A549 (cell line): Measurements from ENCODE around the gene MEG3. TPM values are rescaled to one million over a fixed set of nuclear protein-coding genes. Genes with fewer than 3 reads are reported as not detected.

Experiments used
- ATAC-seq, 2 experiments: fragments of 200-7000 bp in 1 of 2; fragments of >200 bp in 1 of 2; cut with Nextera tagmentation in 1 of 2; cut with Tn5 transposase in 1 of 2; 3 replicates each; pipeline versions ENCODE4 v1.8.0 to v1.9.1; 2018 to 2020; ENCODE audit warnings: mild to moderate bottlenecking in 1 of 2, moderate library complexity in 1 of 2
- CTCF ChIA-PET: fragments of 300-600 bp; sonication (Branson Sonifier 250); formaldehyde crosslinking; extraction: SDS; loops from one replicate; lab custom pipeline; 2021; ENCODE audit warnings: antibody characterized with exemption, inconsistent platforms; lab: Yijun Ruan, JAX
- POLR2A ChIA-PET: fragments of 350-600 bp; formaldehyde crosslinking; extraction: SDS; loops from one replicate; lab custom pipeline; 2021; ENCODE audit warnings: antibody characterized with exemption, inconsistent platforms; lab: Yijun Ruan, JAX
- DNase-seq, 2 experiments: peaks; one replicate each; pipeline versions ENCODE4 v3.0.0 to v3.0.0-alpha.2; 2011 to 2016; ENCODE audit warnings: low read depth in 1 of 2, low spot score in 1 of 2
- FAIRE-seq: peaks from 2 replicates; lab custom pipeline; 2011; peaks lifted over from hg19 to GRCh38; lab: Jason Lieb, UNC
- H3K27ac ChIP-seq, 2 experiments: fragments of >200 bp; sonication (Bioruptor Twin); formaldehyde crosslinking; 3 replicates each; pipeline ENCODE4 v1.5.1; 2016 to 2017
- H3K4me1 ChIP-seq: fragments of >200 bp; sonication (Bioruptor Twin); formaldehyde crosslinking; 3 replicates; pipeline ENCODE4 v1.6.1; 2016
- H3K4me2 ChIP-seq: fragments of >200 bp; sonication (Bioruptor Twin); formaldehyde crosslinking; 3 replicates; pipeline ENCODE4 v1.6.1; 2016
- H3K4me3 ChIP-seq: fragments of >200 bp; sonication (Bioruptor Twin); formaldehyde crosslinking; 3 replicates; pipeline ENCODE4 v1.5.1; 2016
- H3K9me3 ChIP-seq: fragments of >200 bp; sonication (Bioruptor Twin); formaldehyde crosslinking; 3 replicates; pipeline ENCODE4 v1.6.1; 2016
- BHLHE40 ChIP-seq: IDR thresholded peaks from 2 replicates; pipeline ENCODE4 v1.6.1; 2012; ENCODE audit warnings: low read depth, low read length, inconsistent platforms
- CBX2 ChIP-seq: fragments of 200-600 bp; sonication (generic); IDR thresholded peaks from 2 replicates; pipeline ENCODE4 v1.6.1; 2016; ENCODE audit warnings: low read depth, mild to moderate bottlenecking, borderline replicate concordance
- CBX8 ChIP-seq: fragments of 200-600 bp; sonication (generic); IDR thresholded peaks from 2 replicates; pipeline ENCODE4 v1.6.1; 2016
- CEBPB ChIP-seq, 2 experiments: fragments of >200 bp in 1 of 2; sonication (Bioruptor Twin) in 1 of 2; formaldehyde crosslinking in 1 of 2; IDR thresholded peaks; 2 replicates each; pipeline ENCODE4 v1.6.1; 2012 to 2016
- EHF ChIP-seq: fragments of 250-450 bp; sonication (Bioruptor Pico); IDR thresholded peaks from 2 replicates; pipeline ENCODE4 v1.5.0; 2020; ENCODE audit warnings: mild to moderate bottlenecking
- ESRRA ChIP-seq: fragments of 150-350 bp; IDR thresholded peaks from 2 replicates; pipeline ENCODE4 v1.6.1; 2014; ENCODE audit warnings: mild to moderate bottlenecking, low read length, borderline replicate concordance
- FOSB ChIP-seq: fragments of 250-450 bp; sonication (Bioruptor Pico); IDR thresholded peaks from 2 replicates; pipeline ENCODE4 v1.5.0; 2020; ENCODE audit warnings: mild to moderate bottlenecking, moderate library complexity
- GATA3 ChIP-seq: IDR thresholded peaks from 2 replicates; pipeline ENCODE4 v1.6.1; 2012; ENCODE audit warnings: borderline replicate concordance
- HDAC2 ChIP-seq: fragments of 200-600 bp; sonication (generic); IDR thresholded peaks from 2 replicates; pipeline ENCODE4 v1.6.1; 2016
- HEYL ChIP-seq: fragments of 250-450 bp; sonication (Bioruptor Pico); IDR thresholded peaks from 2 replicates; pipeline ENCODE4 v1.8.0; 2021; ENCODE audit warnings: mild to moderate bottlenecking, moderate library complexity
- HOXB5 ChIP-seq: fragments of 250-450 bp; sonication (Bioruptor Pico); IDR thresholded peaks from 2 replicates; pipeline ENCODE4 v1.5.0; 2020; ENCODE audit warnings: mild to moderate bottlenecking, moderate library complexity
- JUN ChIP-seq, 2 experiments: fragments of >200 bp; sonication (Bioruptor Twin); formaldehyde crosslinking; IDR thresholded peaks; 2 replicates in 1 of 2; 3 replicates in 1 of 2; pipeline ENCODE4 v1.6.1; 2016 to 2017
- KDM1A ChIP-seq: fragments of 200-600 bp; sonication (generic); IDR thresholded peaks from 2 replicates; pipeline ENCODE4 v1.6.1; 2016; ENCODE audit warnings: low read depth, mild to moderate bottlenecking
- KDM5A ChIP-seq: fragments of 200-600 bp; sonication (generic); IDR thresholded peaks from 2 replicates; pipeline ENCODE4 v1.6.1; 2016; ENCODE audit warnings: antibody characterized with exemption, mild to moderate bottlenecking
- MAFK ChIP-seq: fragments of 450-650 bp; IDR thresholded peaks from 2 replicates; pipeline ENCODE4 v1.6.1; 2014; ENCODE audit not compliant: partially characterized antibody
- NPAS2 ChIP-seq: fragments of 250-450 bp; sonication (Bioruptor Pico); IDR thresholded peaks from 2 replicates; pipeline ENCODE4 v1.8.0; 2022; ENCODE audit warnings: mild to moderate bottlenecking, moderate library complexity, borderline replicate concordance
- PHF8 ChIP-seq: fragments of 200-600 bp; sonication (generic); IDR thresholded peaks from 2 replicates; pipeline ENCODE4 v1.6.1; 2016; ENCODE audit warnings: low read depth, mild to moderate bottlenecking, antibody characterized with exemption, moderate library complexity, borderline replicate concordance
- POLR2A ChIP-seq: IDR thresholded peaks from 2 replicates; pipeline ENCODE4 v1.6.1; 2012; ENCODE audit warnings: mild to moderate bottlenecking, low read length
- RAD21 ChIP-seq, 2 experiments: fragments of >200 bp in 1 of 2; sonication (Bioruptor Twin) in 1 of 2; formaldehyde crosslinking in 1 of 2; IDR thresholded peaks in 1 of 2; conservative IDR thresholded peaks in 1 of 2; 2 replicates in 1 of 2; 3 replicates in 1 of 2; pipeline ENCODE4 v1.6.1; 2012 to 2018; ENCODE audit warnings: inconsistent platforms in 1 of 2
- RFX5 ChIP-seq: fragments of 450-650 bp; IDR thresholded peaks from 2 replicates; pipeline ENCODE4 v1.7.1; 2014; ENCODE audit warnings: antibody characterized with exemption, mild to moderate bottlenecking, moderate library complexity
- ZC3H11A ChIP-seq: fragments of 450-650 bp; IDR thresholded peaks from 2 replicates; pipeline ENCODE4 v1.6.1; 2014; ENCODE audit warnings: antibody characterized with exemption, mild to moderate bottlenecking
- ZNF302 ChIP-seq: fragments of 250-450 bp; sonication (Bioruptor Pico); IDR thresholded peaks from 2 replicates; pipeline ENCODE4 v1.9.0; 2021; ENCODE audit warnings: inconsistent platforms, mild to moderate bottlenecking, moderate library complexity
- WGBS: methylation state at CpG from one replicate; pipeline ENCODE4 v1.1.6; 2017; ENCODE audit errors: missing lambda C conversion rate; 5-methylcytosine and 5-hydroxymethylcytosine counted together
- polyA plus RNA-seq, 4 experiments: library from polyadenylated mRNA; depleted of rRNA in 3 of 4; stranded (reverse); fragments of >200 nt; fragmentation: RNase III in 1 of 4; extraction: RNeasy Plus Mini Kit Qiagen cat#74134 plus additional on column Dnase treatment in 1 of 4; gene quantifications; 2 replicates in 3 of 4; 3 replicates in 1 of 4; pipeline ENCODE4 v1.2.3, GENCODE V29; 2011 to 2017
- TF ChIP-seq, protein P1 (sequence below): fragments of 150-350 bp; IDR thresholded peaks from 2 replicates; pipeline ENCODE4 v1.6.1; 2014; ENCODE audit warnings: low read depth, mild to moderate bottlenecking, low read length
- TF ChIP-seq, protein P2 (sequence below): fragments of >200 bp; sonication (Bioruptor Twin); formaldehyde crosslinking; IDR thresholded peaks from 3 replicates; pipeline ENCODE4 v1.6.1; 2016
- TF ChIP-seq, protein P3 (sequence below): IDR thresholded peaks from 2 replicates; pipeline ENCODE4 v1.6.1; 2012; ENCODE audit warnings: low read depth, borderline replicate concordance

MEG3 gene
- polyA plus RNA-seq, 2 of the 4 experiments (the other 2 are of a cell fraction), result 27.0 to 56.7 TPM

DNA sequence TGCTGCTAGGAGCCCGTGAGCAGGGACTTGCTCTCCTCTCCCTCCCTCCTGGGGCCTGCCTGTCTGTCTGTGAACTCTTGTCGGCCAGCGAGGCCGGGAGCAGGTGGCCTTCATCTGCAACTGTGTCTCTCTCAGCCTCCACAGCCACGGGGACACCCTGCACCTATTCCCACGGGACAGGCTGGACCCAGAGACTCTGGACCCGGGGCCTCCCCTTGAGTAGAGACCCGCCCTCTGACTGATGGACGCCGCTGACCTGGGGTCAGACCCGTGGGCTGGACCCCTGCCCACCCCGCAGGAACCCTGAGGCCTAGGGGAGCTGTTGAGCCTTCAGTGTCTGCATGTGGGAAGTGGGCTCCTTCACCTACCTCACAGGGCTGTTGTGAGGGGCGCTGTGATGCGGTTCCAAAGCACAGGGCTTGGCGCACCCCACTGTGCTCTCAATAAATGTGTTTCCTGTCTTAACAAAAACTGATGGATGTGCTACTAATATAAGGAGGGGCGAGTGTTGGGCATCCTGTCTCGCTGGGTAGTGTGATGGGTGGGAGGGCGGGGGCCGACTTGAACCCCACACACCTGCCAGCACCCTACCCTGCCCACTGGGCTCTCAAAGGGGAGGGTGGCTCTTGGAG is 34.8 kb downstream of the MEG3 start:
- H3K4me1 ChIP-seq, result no peaks in the 10 kb centered on the region
- no peak overlapping the region for H3K4me2 ChIP-seq
- ATAC-seq (no peak), FAIRE-seq (no peak), DNase-seq (no peak)
- H3K9me3 ChIP-seq, result no peaks in the 10 kb centered on the region; the same call in 2 of the 3 replicates
- H3K27ac ChIP-seq, result no peak overlapping the region
- TF ChIP-seq ZNF302 (CRISPR knock-in tag) (no peak), POLR2A (no peak), BHLHE40 (no peak), KDM1A (no peak), RAD21 (conservative IDR thresholded peaks at IDR 0.05 in 1 of 2, IDR thresholded peaks at IDR 0.05 in 1 of 2) (no peak), NPAS2 (CRISPR knock-in tag) (no peak), GATA3 (no peak), CEBPB (IDR thresholded peaks at IDR 0.05) (no peak), CBX2 (no peak), RFX5 (no peak), HDAC2 (no peak), HOXB5 (CRISPR knock-in tag) (no peak), PHF8 (no peak)
- ChIA-PET POLR2A (no interaction called here), CTCF (interaction anchor here (1.4 to 1.7 kb wide), 2 partner anchors 10 to 375 kb away, joined by 5 read pairs; no protein-coding TSS in a partner anchor)
- 87% methylated on average over 7 of the region's 19 CpGs for WGBS
- no peak overlapping the region for H3K4me3 ChIP-seq

DNA sequence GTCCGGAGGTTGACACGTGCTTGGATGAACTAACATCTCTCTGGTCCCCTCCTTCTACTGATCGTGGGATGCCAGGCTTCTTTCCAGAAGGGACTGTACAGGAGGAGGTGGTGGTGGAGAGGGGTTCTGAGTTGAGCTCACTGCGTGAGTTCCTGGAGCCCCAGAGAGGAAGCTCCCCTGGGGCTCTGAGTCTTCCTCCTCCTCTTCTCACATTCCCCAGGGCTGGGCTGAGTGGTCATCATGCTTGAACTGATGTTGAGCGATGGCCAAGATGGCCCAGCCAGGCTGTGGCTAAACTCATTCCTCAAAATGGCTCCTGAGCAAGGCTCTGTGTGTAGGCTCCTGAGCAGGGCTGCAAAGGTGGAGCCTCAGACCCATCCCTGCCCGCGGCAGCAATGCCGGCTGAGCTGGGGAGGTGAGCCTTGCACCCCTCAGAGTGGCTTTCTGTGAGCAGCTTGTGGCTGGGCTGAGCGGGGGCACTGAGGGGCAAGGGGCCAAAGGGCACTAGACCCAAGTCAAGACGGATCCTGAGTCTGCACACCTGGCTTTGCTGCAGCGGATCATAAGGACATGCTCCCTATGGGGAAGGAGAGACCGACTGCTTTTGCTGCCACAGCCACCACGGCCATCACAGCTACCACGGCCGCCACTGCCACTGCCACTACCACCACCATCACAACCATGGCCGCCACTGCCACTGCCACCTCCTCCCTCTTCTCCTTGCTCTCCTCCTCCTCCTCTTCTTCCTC is 35.4 kb downstream of the MEG3 start:
- ATAC-seq (no peak), DNase-seq (no peak), FAIRE-seq (no peak)
- Histone ChIP-seq H3K27ac (no peak overlapping the region), H3K4me2 (no peak overlapping the region), H3K4me3 (no peak overlapping the region), H3K4me1 (no peaks in the 10 kb centered on the region), H3K9me3 (no peaks in the 10 kb centered on the region; the same call in 2 of the 3 replicates)
- ChIA-PET POLR2A (no interaction called here), CTCF (interaction anchor here (1.4 to 1.7 kb wide), 2 partner anchors 10 to 374 kb away, joined by 5 read pairs; no protein-coding TSS in a partner anchor)
- TF ChIP-seq POLR2A, result no peak
- TF ChIP-seq BHLHE40, result no peak
- TF ChIP-seq, protein P1, sequence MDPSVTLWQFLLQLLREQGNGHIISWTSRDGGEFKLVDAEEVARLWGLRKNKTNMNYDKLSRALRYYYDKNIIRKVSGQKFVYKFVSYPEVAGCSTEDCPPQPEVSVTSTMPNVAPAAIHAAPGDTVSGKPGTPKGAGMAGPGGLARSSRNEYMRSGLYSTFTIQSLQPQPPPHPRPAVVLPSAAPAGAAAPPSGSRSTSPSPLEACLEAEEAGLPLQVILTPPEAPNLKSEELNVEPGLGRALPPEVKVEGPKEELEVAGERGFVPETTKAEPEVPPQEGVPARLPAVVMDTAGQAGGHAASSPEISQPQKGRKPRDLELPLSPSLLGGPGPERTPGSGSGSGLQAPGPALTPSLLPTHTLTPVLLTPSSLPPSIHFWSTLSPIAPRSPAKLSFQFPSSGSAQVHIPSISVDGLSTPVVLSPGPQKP, result no peak
- TF ChIP-seq, protein P2, sequence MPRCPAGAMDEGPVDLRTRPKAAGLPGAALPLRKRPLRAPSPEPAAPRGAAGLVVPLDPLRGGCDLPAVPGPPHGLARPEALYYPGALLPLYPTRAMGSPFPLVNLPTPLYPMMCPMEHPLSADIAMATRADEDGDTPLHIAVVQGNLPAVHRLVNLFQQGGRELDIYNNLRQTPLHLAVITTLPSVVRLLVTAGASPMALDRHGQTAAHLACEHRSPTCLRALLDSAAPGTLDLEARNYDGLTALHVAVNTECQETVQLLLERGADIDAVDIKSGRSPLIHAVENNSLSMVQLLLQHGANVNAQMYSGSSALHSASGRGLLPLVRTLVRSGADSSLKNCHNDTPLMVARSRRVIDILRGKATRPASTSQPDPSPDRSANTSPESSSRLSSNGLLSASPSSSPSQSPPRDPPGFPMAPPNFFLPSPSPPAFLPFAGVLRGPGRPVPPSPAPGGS, result no peak
- TF ChIP-seq MAFK, result no peak
- TF ChIP-seq FOSB (CRISPR knock-in tag), result no peak
- TF ChIP-seq RFX5, result no peak
- no peak for TF ChIP-seq ESRRA
- TF ChIP-seq KDM5A, result no peak
- TF ChIP-seq, protein P3, sequence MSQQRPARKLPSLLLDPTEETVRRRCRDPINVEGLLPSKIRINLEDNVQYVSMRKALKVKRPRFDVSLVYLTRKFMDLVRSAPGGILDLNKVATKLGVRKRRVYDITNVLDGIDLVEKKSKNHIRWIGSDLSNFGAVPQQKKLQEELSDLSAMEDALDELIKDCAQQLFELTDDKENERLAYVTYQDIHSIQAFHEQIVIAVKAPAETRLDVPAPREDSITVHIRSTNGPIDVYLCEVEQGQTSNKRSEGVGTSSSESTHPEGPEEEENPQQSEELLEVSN, result no peak
- 88% methylated on average over 15 of the region's 16 CpGs for WGBS

DNA sequence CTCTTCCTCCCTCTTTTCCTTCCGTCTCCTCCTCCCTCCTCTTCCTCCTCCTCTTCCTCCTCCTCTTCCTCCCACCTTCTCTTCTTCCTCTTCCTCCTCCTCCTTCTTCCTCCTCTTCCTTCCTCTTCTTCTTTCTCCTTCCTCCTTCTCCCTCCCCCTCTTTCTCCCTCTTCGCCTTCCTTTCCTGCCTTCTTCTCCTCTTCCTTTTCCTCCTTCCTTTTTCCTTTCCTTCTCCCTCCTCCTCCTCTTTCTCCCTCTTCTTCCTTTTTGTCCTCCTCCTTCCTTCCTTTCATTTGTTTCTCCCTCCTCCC is 36.0 kb downstream of the MEG3 start:
- DNase-seq (no peak), FAIRE-seq (no peak), ATAC-seq (no peak)
- 93% methylated on average over 2 of the region's 2 CpGs for WGBS
- TF ChIP-seq CBX8 (no peak), HOXB5 (CRISPR knock-in tag) (no peak), JUN (IDR thresholded peaks at IDR 0.05) (no peak), HEYL (CRISPR knock-in tag) (no peak), ESRRA (no peak), EHF (CRISPR knock-in tag) (no peak), ZC3H11A (no peak)
- TF ChIP-seq, protein P3, result no peak
- CTCF ChIA-PET, result interaction anchor here (1.7 kb wide), 1 partner anchor 373 kb away, joined by 5 read pairs; no protein-coding TSS in a partner anchor
- no peak overlapping the region for H3K4me3 ChIP-seq
- no peak overlapping the region for H3K27ac ChIP-seq
- H3K4me1 ChIP-seq, result no peaks in the 10 kb centered on the region
- H3K9me3 ChIP-seq, result no peaks in the 10 kb centered on the region; the same call in 2 of the 3 replicates
- no peak overlapping the region for H3K4me2 ChIP-seq
- POLR2A ChIA-PET, result no interaction called here
